ENCODE results near the gene AP3S2. TPM values are rescaled to one million over a fixed set of nuclear protein-coding genes. Genes with fewer than 3 reads are reported as not detected.

Gene AP3S2
- 90.8 and 93.3 TPM in 2 replicates for total RNA-seq (2014; rRNA removed; shearing (Covaris generic))
- 8.5 and 9.4 TPM in 2 replicates for polyA plus RNA-seq (2016; fragmentation: Nextera tagmentation; extraction: Ambion mirVana)
- long read RNA-seq, full-length matches to known transcripts = 72 of 77 reads
- long read RNA-seq, partial matches to known transcripts = 0 of 77 reads
- long read RNA-seq, other reads (novel, unspliced or antisense) = 5 of 77 reads

DNA sequence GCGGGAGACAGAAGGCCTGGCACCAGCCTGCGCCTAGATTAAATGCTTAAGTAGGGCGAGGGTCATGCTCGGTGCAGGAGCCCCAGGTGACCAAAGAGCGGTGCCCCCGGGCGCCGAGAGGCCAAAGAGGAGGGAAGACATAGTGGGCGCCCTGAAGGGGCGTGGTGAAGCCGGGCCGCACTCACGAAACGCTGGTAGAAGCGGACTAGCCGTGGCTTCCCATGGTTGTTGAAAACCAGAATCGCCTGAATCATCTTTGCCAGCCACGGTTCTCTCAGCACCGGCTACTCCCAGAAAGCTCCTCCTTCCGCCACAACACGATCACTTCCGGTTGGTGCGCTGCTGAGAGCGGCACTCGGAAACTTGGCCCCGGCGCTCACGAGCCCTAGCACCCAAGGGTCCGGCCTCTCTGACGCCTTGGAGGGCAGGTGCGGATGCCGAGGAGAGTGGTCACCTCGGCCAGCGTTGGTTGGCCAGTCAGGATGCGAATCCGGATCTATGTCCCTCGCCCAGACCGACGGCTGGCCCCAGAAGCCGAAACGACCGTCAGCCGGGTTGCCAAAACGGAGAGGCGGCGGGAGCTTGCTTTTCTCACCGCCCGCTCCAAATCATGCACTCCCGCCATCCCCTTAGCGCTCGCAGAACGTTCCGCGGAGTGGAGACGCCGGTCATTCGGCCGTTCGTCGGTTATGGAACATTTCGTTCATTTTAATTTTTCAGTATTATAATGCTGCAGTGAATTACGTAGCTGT lies at the start of gene AP3S2:
Gene AP3S2, minus strand, starts transcription at position 299 of the 752 bp plus-strand sequence. Its CDS starts 45 bp downstream, at position 254.
- peak within 1 kb of the TSS; percentile 96 for H3K4me2 ChIP-seq
- H3K27ac ChIP-seq (ENCODE audit: low read depth) = peak within 1 kb of the TSS; percentile 95
- H3K36me3 Mint-ChIP-seq (ENCODE audit: low read depth) = peaks cover 3% of the 10 kb centered on the region; the same call in 1 of the 3 replicates
- H4K20me1 ChIP-seq (replicated peaks; ENCODE audit: insufficient read depth) = peaks cover 10% of the 10 kb centered on the region
- no peaks in the 10 kb centered on the region for H3F3A ChIP-seq (replicated peaks; ENCODE audit: low read depth)
- peak within 1 kb of the TSS; percentile 96 for H3K4me3 ChIP-seq
- peaks cover 5% of the 10 kb centered on the region for H3K27me3 Mint-ChIP-seq (ENCODE audit: insufficient read depth, low read depth, poor library complexity)
- ATAC-seq = peak; percentile 91
- H3K9me2 ChIP-seq (ENCODE audit: insufficient read depth) = no peaks in the 10 kb centered on the region
- peaks cover 6% of the 10 kb centered on the region; the same call in 2 of the 3 replicates for H3K4me1 Mint-ChIP-seq
- peak within 1 kb of the TSS; percentile 89 for H2AFZ ChIP-seq
- peaks cover 35% of the 10 kb centered on the region for H3K79me2 ChIP-seq (replicated peaks; ENCODE audit: insufficient read depth)
- H3K4me3 Mint-ChIP-seq = peak within 1 kb of the TSS; percentile 98
- H3K36me3 ChIP-seq (ENCODE audit: insufficient read depth) = no peaks in the 10 kb centered on the region
- DNase-seq (ENCODE audit: low spot score) = peak; percentile 97
- H3K4me1 ChIP-seq (ENCODE audit: insufficient read depth) = 0 out of 2 replicates have a peak, but pooled peaks cover 6% of the 10 kb centered on the region
- H3K9me3 Mint-ChIP-seq = peaks cover 2% of the 10 kb centered on the region; the same call in 1 of the 3 replicates
- TF ChIP-seq JUNB (IDR thresholded peaks at IDR 0.05; ENCODE audit: unreplicated experiment) (no peak), ZNF331 (CRISPR knock-in tag; IDR thresholded peaks at IDR 0.05; ENCODE audit: low read depth) (no peak), CREB1 (CRISPR knock-in tag; IDR thresholded peaks at IDR 0.05; ENCODE audit: low read depth) (peak; percentile 86), NANOG (IDR thresholded peaks at IDR 0.05; ENCODE audit: borderline replicate concordance) (no peak), EZH2phosphoT487 (IDR thresholded peaks at IDR 0.05; ENCODE audit: unreplicated experiment) (no peak), STAT1 (IDR thresholded peaks at IDR 0.05; ENCODE audit: unreplicated experiment) (no peak), EZH2 (IDR thresholded peaks at IDR 0.05; ENCODE audit: low read depth, unreplicated experiment) (no peak), POLR2AphosphoS5 (IDR thresholded peaks at IDR 0.05; ENCODE audit: low read depth) (peak; percentile 90), ZNF114 (CRISPR knock-in tag; IDR thresholded peaks at IDR 0.05) (no peak)
- TF ChIP-seq, protein P1, sequence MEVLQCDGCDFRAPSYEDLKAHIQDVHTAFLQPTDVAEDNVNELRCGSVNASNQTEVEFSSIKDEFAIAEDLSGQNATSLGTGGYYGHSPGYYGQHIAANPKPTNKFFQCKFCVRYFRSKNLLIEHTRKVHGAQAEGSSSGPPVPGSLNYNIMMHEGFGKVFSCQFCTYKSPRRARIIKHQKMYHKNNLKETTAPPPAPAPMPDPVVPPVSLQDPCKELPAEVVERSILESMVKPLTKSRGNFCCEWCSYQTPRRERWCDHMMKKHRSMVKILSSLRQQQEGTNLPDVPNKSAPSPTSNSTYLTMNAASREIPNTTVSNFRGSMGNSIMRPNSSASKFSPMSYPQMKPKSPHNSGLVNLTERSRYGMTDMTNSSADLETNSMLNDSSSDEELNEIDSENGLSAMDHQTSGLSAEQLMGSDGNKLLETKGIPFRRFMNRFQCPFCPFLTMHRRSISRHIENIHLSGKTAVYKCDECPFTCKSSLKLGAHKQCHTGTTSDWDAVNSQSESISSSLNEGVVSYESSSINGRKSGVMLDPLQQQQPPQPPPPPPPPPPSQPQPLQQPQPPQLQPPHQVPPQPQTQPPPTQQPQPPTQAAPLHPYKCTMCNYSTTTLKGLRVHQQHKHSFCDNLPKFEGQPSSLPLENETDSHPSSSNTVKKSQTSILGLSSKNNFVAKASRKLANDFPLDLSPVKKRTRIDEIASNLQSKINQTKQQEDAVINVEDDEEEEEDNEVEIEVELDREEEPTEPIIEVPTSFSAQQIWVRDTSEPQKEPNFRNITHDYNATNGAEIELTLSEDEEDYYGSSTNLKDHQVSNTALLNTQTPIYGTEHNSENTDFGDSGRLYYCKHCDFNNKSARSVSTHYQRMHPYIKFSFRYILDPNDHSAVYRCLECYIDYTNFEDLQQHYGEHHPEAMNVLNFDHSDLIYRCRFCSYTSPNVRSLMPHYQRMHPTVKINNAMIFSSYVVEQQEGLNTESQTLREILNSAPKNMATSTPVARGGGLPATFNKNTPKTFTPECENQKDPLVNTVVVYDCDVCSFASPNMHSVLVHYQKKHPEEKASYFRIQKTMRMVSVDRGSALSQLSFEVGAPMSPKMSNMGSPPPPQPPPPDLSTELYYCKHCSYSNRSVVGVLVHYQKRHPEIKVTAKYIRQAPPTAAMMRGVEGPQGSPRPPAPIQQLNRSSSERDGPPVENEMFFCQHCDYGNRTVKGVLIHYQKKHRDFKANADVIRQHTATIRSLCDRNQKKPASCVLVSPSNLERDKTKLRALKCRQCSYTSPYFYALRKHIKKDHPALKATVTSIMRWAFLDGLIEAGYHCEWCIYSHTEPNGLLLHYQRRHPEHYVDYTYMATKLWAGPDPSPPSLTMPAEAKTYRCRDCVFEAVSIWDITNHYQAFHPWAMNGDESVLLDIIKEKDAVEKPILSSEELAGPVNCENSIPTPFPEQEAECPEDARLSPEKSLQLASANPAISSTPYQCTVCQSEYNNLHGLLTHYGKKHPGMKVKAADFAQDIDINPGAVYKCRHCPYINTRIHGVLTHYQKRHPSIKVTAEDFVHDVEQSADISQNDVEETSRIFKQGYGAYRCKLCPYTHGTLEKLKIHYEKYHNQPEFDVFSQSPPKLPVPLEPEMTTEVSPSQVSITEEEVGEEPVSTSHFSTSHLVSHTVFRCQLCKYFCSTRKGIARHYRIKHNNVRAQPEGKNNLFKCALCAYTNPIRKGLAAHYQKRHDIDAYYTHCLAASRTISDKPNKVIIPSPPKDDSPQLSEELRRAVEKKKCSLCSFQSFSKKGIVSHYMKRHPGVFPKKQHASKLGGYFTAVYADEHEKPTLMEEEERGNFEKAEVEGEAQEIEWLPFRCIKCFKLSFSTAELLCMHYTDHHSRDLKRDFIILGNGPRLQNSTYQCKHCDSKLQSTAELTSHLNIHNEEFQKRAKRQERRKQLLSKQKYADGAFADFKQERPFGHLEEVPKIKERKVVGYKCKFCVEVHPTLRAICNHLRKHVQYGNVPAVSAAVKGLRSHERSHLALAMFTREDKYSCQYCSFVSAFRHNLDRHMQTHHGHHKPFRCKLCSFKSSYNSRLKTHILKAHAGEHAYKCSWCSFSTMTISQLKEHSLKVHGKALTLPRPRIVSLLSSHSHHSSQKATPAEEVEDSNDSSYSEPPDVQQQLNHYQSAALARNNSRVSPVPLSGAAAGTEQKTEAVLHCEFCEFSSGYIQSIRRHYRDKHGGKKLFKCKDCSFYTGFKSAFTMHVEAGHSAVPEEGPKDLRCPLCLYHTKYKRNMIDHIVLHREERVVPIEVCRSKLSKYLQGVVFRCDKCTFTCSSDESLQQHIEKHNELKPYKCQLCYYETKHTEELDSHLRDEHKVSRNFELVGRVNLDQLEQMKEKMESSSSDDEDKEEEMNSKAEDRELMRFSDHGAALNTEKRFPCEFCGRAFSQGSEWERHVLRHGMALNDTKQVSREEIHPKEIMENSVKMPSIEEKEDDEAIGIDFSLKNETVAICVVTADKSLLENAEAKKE (CRISPR knock-in tag; IDR thresholded peaks at IDR 0.05) = no peak
- TF ChIP-seq, protein P2, sequence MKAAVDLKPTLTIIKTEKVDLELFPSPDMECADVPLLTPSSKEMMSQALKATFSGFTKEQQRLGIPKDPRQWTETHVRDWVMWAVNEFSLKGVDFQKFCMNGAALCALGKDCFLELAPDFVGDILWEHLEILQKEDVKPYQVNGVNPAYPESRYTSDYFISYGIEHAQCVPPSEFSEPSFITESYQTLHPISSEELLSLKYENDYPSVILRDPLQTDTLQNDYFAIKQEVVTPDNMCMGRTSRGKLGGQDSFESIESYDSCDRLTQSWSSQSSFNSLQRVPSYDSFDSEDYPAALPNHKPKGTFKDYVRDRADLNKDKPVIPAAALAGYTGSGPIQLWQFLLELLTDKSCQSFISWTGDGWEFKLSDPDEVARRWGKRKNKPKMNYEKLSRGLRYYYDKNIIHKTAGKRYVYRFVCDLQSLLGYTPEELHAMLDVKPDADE (IDR thresholded peaks at IDR 0.05) = peak; percentile 75; the same call in 1 of the 2 replicates
- TF ChIP-seq, protein P3, sequence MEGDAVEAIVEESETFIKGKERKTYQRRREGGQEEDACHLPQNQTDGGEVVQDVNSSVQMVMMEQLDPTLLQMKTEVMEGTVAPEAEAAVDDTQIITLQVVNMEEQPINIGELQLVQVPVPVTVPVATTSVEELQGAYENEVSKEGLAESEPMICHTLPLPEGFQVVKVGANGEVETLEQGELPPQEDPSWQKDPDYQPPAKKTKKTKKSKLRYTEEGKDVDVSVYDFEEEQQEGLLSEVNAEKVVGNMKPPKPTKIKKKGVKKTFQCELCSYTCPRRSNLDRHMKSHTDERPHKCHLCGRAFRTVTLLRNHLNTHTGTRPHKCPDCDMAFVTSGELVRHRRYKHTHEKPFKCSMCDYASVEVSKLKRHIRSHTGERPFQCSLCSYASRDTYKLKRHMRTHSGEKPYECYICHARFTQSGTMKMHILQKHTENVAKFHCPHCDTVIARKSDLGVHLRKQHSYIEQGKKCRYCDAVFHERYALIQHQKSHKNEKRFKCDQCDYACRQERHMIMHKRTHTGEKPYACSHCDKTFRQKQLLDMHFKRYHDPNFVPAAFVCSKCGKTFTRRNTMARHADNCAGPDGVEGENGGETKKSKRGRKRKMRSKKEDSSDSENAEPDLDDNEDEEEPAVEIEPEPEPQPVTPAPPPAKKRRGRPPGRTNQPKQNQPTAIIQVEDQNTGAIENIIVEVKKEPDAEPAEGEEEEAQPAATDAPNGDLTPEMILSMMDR (conservative IDR thresholded peaks at IDR 0.05; ENCODE audit: low read depth in 2 of 2) = no peak
- TF ChIP-seq, protein P4, sequence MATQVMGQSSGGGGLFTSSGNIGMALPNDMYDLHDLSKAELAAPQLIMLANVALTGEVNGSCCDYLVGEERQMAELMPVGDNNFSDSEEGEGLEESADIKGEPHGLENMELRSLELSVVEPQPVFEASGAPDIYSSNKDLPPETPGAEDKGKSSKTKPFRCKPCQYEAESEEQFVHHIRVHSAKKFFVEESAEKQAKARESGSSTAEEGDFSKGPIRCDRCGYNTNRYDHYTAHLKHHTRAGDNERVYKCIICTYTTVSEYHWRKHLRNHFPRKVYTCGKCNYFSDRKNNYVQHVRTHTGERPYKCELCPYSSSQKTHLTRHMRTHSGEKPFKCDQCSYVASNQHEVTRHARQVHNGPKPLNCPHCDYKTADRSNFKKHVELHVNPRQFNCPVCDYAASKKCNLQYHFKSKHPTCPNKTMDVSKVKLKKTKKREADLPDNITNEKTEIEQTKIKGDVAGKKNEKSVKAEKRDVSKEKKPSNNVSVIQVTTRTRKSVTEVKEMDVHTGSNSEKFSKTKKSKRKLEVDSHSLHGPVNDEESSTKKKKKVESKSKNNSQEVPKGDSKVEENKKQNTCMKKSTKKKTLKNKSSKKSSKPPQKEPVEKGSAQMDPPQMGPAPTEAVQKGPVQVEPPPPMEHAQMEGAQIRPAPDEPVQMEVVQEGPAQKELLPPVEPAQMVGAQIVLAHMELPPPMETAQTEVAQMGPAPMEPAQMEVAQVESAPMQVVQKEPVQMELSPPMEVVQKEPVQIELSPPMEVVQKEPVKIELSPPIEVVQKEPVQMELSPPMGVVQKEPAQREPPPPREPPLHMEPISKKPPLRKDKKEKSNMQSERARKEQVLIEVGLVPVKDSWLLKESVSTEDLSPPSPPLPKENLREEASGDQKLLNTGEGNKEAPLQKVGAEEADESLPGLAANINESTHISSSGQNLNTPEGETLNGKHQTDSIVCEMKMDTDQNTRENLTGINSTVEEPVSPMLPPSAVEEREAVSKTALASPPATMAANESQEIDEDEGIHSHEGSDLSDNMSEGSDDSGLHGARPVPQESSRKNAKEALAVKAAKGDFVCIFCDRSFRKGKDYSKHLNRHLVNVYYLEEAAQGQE (IDR thresholded peaks at IDR 0.05; ENCODE audit: unreplicated experiment) = no peak
- peak within 1 kb of the TSS; percentile 97 for H3K27ac Mint-ChIP-seq
- H3K27me3 ChIP-seq (ENCODE audit: insufficient read depth) = no peaks in the 10 kb centered on the region

All from GM23338 (cell line).